ENCODE data around the gene SYNPO.

SYNPO gene

DNA sequence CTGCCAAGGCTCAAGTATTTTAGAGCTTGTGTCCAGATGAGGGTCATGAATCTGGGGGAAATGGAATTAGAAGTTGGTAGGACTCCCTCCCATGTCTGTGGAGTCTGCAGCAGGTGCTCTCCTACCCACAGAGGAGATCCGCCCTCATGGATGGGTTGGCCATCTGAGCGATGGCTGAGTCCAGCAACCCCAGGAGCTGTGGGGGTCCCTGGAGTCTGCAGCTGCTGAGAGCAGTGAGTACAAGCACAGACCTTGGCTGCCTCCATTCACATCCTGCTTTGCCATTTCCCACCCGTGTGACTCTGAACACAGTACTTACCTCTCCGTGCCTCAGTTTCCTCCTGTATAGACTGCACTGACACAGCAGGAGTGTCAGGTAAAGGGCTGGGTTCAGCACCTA lies 25.8 kb upstream of the SYNPO start:
- Histone ChIP-seq H3K9me3 (ENCODE audit: low read length) (no peaks in the 10 kb centered on the region), H2AFZ (ENCODE audit: low read length) (no peak overlapping the region), H3K4me2 (ENCODE audit: low read length) (no peak overlapping the region), H3K4me1 (ENCODE audit: insufficient read depth, low read length, severe bottlenecking) (no peaks in the 10 kb centered on the region), H3K9ac (ENCODE audit: low read length) (no peak overlapping the region), H3K4me3 (ENCODE audit: low read depth, low read length, poor library complexity, severe bottlenecking) (no peak overlapping the region), H3K27me3 (ENCODE audit: insufficient read depth, low read length) (peaks cover 5% of the 10 kb centered on the region; the same call in 1 of the 2 replicates), H4K20me1 (ENCODE audit: insufficient read depth, low read length) (no peaks in the 10 kb centered on the region), H3F3A (ENCODE audit: insufficient read depth, low read length) (no peaks in the 10 kb centered on the region), H3K79me2 (ENCODE audit: insufficient read depth, low read length) (no peaks in the 10 kb centered on the region), H3K9me2 (ENCODE audit: low read depth, low read length) (no peaks in the 10 kb centered on the region), H3K27ac (ENCODE audit: low read depth, low read length, poor library complexity, severe bottlenecking) (no peak overlapping the region), H3K36me3 (ENCODE audit: insufficient read depth, low read length) (no peaks in the 10 kb centered on the region)
- no peak for TF ChIP-seq EZH2 (IDR thresholded peaks at IDR 0.05; ENCODE audit: borderline replicate concordance, low read length)

DNA sequence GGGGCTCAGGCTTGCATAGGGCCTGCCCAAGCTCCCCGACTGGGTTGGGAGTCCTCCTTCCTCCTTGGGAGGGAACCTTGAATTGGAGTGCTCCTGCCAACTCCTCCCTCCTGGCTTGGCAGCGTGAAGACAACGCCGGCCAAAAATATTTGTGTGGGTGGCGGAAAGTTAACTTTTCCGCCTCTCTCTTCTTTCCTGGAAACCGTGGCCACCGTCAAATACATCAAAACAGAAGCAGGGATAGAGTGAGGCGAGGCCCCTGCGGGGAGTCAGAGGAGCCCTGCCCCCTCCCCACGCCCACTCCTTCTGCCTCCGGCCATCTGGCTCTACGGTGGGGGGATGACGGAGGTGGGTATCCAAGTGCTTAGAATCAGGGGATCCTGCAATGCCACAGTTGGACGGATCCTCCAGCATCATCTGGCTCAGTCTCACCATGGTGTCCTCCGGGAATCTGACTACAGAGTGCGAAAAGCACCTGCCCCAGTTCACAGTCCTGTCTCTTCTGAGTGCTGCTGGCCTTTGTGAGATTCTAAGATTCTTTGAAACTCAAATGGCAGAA lies 25.2 kb upstream of the SYNPO start:
- Histone ChIP-seq H3F3A (ENCODE audit: insufficient read depth, low read length) (no peaks in the 10 kb centered on the region), H3K9me2 (ENCODE audit: low read depth, low read length) (no peaks in the 10 kb centered on the region), H3K4me1 (ENCODE audit: insufficient read depth, low read length, severe bottlenecking) (no peaks in the 10 kb centered on the region), H3K9me3 (ENCODE audit: low read length) (no peaks in the 10 kb centered on the region), H3K4me2 (ENCODE audit: low read length) (no peak overlapping the region), H3K4me3 (ENCODE audit: low read depth, low read length, poor library complexity, severe bottlenecking) (no peak overlapping the region), H3K9ac (ENCODE audit: low read length) (no peak overlapping the region), H3K27me3 (ENCODE audit: insufficient read depth, low read length) (peaks cover 5% of the 10 kb centered on the region; the same call in 1 of the 2 replicates), H2AFZ (ENCODE audit: low read length) (no peak overlapping the region), H3K27ac (ENCODE audit: low read depth, low read length, poor library complexity, severe bottlenecking) (no peak overlapping the region), H3K79me2 (ENCODE audit: insufficient read depth, low read length) (no peaks in the 10 kb centered on the region), H3K36me3 (ENCODE audit: insufficient read depth, low read length) (no peaks in the 10 kb centered on the region), H4K20me1 (ENCODE audit: insufficient read depth, low read length) (no peaks in the 10 kb centered on the region)
- no peak for TF ChIP-seq CTCF (IDR thresholded peaks at IDR 0.05; ENCODE audit: low read length)
- no peak for TF ChIP-seq EZH2 (IDR thresholded peaks at IDR 0.05; ENCODE audit: borderline replicate concordance, low read length)

- H3K27me3 ChIP-seq (ENCODE audit: insufficient read depth, low read length), result peaks cover 5% of the 10 kb centered on the region; the same call in 1 of the 2 replicates
- no peaks in the 10 kb centered on the region for H4K20me1 ChIP-seq (ENCODE audit: insufficient read depth, low read length)
- no peak overlapping the region for H3K4me3 ChIP-seq (ENCODE audit: low read depth, low read length, poor library complexity, severe bottlenecking)
- H3K9me2 ChIP-seq (ENCODE audit: low read depth, low read length), result no peaks in the 10 kb centered on the region
- no peaks in the 10 kb centered on the region for H3K4me1 ChIP-seq (ENCODE audit: insufficient read depth, low read length, severe bottlenecking)
- no peak overlapping the region for H2AFZ ChIP-seq (ENCODE audit: low read length)
- H3K27ac ChIP-seq (ENCODE audit: low read depth, low read length, poor library complexity, severe bottlenecking), result no peak overlapping the region
- TF ChIP-seq EZH2 (IDR thresholded peaks at IDR 0.05; ENCODE audit: borderline replicate concordance, low read length) (no peak), CTCF (IDR thresholded peaks at IDR 0.05; ENCODE audit: low read length) (no peak)
- H3K36me3 ChIP-seq (ENCODE audit: insufficient read depth, low read length), result no peaks in the 10 kb centered on the region
- no peaks in the 10 kb centered on the region for H3F3A ChIP-seq (ENCODE audit: insufficient read depth, low read length)
- H3K79me2 ChIP-seq (ENCODE audit: insufficient read depth, low read length), result no peaks in the 10 kb centered on the region
- no peak overlapping the region for H3K4me2 ChIP-seq (ENCODE audit: low read length)
- no peak overlapping the region for H3K9ac ChIP-seq (ENCODE audit: low read length)
- H3K9me3 ChIP-seq (ENCODE audit: low read length), result no peaks in the 10 kb centered on the region
Measured at GRCh38 chr5:150616024-150616470, 24.4 kb upstream of the SYNPO start.

DNA sequence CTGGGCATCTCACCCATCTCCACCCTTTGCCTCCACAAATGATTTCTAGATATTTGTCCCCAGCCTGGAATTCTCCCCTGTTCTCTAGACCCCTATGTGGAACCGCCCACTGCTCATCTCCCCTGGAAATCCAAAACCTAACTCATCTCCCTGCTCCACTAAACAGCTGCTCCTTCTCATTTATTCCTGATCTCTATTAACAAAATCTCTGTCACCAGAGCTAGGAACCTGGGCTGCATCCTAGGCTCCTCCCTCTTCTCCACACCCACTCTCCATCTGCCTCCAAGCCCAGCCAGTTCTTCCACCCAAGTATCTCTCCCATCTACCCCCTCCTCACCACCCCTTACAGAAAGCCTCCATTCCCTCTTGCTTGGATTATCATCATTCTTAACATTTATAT lies 24.0 kb upstream of the SYNPO start:
- Histone ChIP-seq H4K20me1 (ENCODE audit: insufficient read depth, low read length) (no peaks in the 10 kb centered on the region), H3K27ac (ENCODE audit: low read depth, low read length, poor library complexity, severe bottlenecking) (no peak overlapping the region), H3K36me3 (ENCODE audit: insufficient read depth, low read length) (no peaks in the 10 kb centered on the region), H3K79me2 (ENCODE audit: insufficient read depth, low read length) (no peaks in the 10 kb centered on the region), H3K4me3 (ENCODE audit: low read depth, low read length, poor library complexity, severe bottlenecking) (no peak overlapping the region), H3K9ac (ENCODE audit: low read length) (no peak overlapping the region), H3K4me2 (ENCODE audit: low read length) (no peak overlapping the region), H3K9me2 (ENCODE audit: low read depth, low read length) (no peaks in the 10 kb centered on the region), H3F3A (ENCODE audit: insufficient read depth, low read length) (no peaks in the 10 kb centered on the region), H3K4me1 (ENCODE audit: insufficient read depth, low read length, severe bottlenecking) (no peaks in the 10 kb centered on the region), H3K9me3 (ENCODE audit: low read length) (no peaks in the 10 kb centered on the region), H2AFZ (ENCODE audit: low read length) (no peak overlapping the region), H3K27me3 (ENCODE audit: insufficient read depth, low read length) (peaks cover 5% of the 10 kb centered on the region; the same call in 1 of the 2 replicates)
- no peak for TF ChIP-seq EZH2 (IDR thresholded peaks at IDR 0.05; ENCODE audit: borderline replicate concordance, low read length)
- TF ChIP-seq CTCF (IDR thresholded peaks at IDR 0.05; ENCODE audit: low read length), result no peak

All from OCI-LY1 (cell line).